Left lung (tissue), 10 donors: Measurements from ENCODE around the gene B9D1. TPM values are rescaled to one million over a fixed set of nuclear protein-coding genes. Genes with fewer than 3 reads are reported as not detected.

ENCODE experiments used
- ATAC-seq: fragments of 200-7000 bp; cut with Tn5 transposase; one replicate; pipeline ENCODE4 v1.9.1; 2020; ENCODE audit warnings: moderate library complexity
- DNase-seq, 4 donors: peaks; one replicate each; pipeline ENCODE4 v3.0.0-alpha.2; 2013 to 2020
- H3K27ac ChIP-seq, 2 donors: fragments of 200-600 bp; sonication (generic) in 1 of 2; one replicate each; pipeline versions ENCODE4 v1.5.0 to v1.8.0; 2020 to 2021
- H3K27me3 ChIP-seq, 2 donors: fragments of 200-600 bp; sonication (generic) in 1 of 2; one replicate each; pipeline versions ENCODE4 v1.5.0 to v1.8.0; 2020 to 2021
- H3K36me3 ChIP-seq, 2 donors: fragments of 200-600 bp; sonication (generic) in 1 of 2; one replicate each; pipeline versions ENCODE4 v1.5.0 to v1.8.0; 2020 to 2021
- H3K4me1 ChIP-seq, 2 donors: fragments of 200-600 bp; one replicate each; pipeline ENCODE4 v1.8.0; 2021
- H3K4me3 ChIP-seq, 2 donors: fragments of 200-600 bp; sonication (generic) in 1 of 2; one replicate each; pipeline versions ENCODE4 v1.5.0 to v1.8.0; 2020 to 2021; ENCODE audit warnings: mild to moderate bottlenecking in 1 of 2
- H3K9me3 ChIP-seq, 2 donors: fragments of 200-600 bp; sonication (generic) in 1 of 2; one replicate each; pipeline versions ENCODE4 v1.5.0 to v1.8.0; 2020 to 2021
- intact Hi-C, 2 donors: fragments of 100-400 bp; cut with DNase I; formaldehyde crosslinking; loops; one replicate each; pipeline versions ENCODE4 v1.11.2 to v1.14.2; 2022
- polyA plus RNA-seq, 6 donors: library from polyadenylated mRNA; unstranded; fragments of 120-200 nt; gene quantifications; one replicate each; pipeline ENCODE4 v1.2.1, GENCODE V29; 2013; ENCODE audit not compliant: insufficient read length in 6 of 6
- total RNA-seq, 2 donors: library from RNA; stranded (reverse); fragmentation: NEBNext Ultra II Directional; extraction: Animal tissue kit (Norgen Biotek cat#: 25700); gene quantifications; one replicate each; pipeline ENCODE4 v1.2.1, GENCODE V29; 2021
- TF ChIP-seq, protein P1 (sequence below), 2 donors: fragments of 200-600 bp; sonication (generic) in 1 of 2; IDR thresholded peaks; one replicate each; pipeline versions ENCODE4 v1.5.0 to v1.8.0; 2021; ENCODE audit warnings: antibody characterized with exemption in 2 of 2
- donor health status: DM: no; HTN: yes; CAD: no.
- donor health status: DM: no; HTN: no; CAD: no.

B9D1 gene
- total and polyA plus RNA-seq, 8 donors: 11.4 to 24.1 (median 21.1) TPM

DNA sequence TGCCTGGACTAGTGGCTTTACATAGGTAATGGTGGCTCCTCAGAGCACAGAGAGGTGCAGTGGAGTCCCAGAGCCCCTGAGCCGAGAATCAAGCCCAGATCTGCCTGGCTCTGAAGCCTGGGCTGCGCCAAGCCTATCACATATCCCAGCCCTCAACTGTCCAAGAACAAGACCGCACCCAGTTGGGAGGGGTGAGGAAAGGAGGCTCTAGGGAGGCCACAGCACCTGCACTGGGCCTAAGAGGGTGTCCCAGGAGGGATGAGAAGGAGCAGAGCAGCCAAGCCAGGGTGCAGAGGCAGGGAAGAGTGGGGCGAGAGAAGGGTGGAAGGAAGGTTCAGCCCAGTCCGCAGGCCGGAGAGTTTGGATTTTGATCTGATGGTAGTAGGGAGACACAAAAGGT is 47.6 kb upstream of the B9D1 start:
- H3K4me3 ChIP-seq: no peak overlapping the region
- no peaks in the 10 kb centered on the region for H3K9me3 ChIP-seq
- H3K27ac ChIP-seq: no peak overlapping the region
- no peaks in the 10 kb centered on the region for H3K36me3 ChIP-seq
- DNase-seq: no peak
- ATAC-seq: no peak
- peaks cover 0 to 3% of the 10 kb centered on the region in 2 donors for H3K4me1 ChIP-seq
- TF ChIP-seq, protein P1, sequence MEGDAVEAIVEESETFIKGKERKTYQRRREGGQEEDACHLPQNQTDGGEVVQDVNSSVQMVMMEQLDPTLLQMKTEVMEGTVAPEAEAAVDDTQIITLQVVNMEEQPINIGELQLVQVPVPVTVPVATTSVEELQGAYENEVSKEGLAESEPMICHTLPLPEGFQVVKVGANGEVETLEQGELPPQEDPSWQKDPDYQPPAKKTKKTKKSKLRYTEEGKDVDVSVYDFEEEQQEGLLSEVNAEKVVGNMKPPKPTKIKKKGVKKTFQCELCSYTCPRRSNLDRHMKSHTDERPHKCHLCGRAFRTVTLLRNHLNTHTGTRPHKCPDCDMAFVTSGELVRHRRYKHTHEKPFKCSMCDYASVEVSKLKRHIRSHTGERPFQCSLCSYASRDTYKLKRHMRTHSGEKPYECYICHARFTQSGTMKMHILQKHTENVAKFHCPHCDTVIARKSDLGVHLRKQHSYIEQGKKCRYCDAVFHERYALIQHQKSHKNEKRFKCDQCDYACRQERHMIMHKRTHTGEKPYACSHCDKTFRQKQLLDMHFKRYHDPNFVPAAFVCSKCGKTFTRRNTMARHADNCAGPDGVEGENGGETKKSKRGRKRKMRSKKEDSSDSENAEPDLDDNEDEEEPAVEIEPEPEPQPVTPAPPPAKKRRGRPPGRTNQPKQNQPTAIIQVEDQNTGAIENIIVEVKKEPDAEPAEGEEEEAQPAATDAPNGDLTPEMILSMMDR (IDR thresholded peaks at IDR 0.05): no peak
- intact Hi-C loops: no loop called here
- peaks cover 0 to 12% of the 10 kb centered on the region in 2 donors for H3K27me3 ChIP-seq

DNA sequence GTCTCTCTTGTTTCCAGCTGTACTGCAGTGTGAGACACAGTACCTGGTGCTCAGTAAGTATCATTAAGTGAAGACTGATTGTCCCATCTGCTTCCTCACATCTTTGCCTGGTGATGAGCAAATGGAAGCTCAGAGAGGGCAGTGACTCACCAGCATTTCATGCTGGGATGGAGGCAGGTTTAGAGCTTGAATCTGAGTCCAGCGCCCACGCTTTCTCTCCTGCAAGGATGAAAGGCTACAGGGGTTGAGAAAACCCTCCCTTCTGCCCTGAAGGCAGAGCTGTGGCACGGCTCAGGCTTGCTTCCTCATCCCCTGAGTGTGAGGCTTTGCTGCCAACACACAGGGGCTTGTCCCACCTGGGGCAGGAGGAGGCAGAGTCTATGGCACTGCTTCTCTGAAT is 47.0 kb upstream of the B9D1 start:
- Histone ChIP-seq H3K27ac (no peak overlapping the region), H3K4me3 (no peak overlapping the region), H3K27me3 (peaks cover 0 to 12% of the 10 kb centered on the region in 2 donors), H3K36me3 (no peaks in the 10 kb centered on the region), H3K4me1 (peaks cover 0 to 3% of the 10 kb centered on the region in 2 donors), H3K9me3 (no peaks in the 10 kb centered on the region)
- intact Hi-C loops: no loop called here
- TF ChIP-seq, protein P1 (IDR thresholded peaks at IDR 0.05): no peak
- DNase-seq (no peak), ATAC-seq (no peak)

DNA sequence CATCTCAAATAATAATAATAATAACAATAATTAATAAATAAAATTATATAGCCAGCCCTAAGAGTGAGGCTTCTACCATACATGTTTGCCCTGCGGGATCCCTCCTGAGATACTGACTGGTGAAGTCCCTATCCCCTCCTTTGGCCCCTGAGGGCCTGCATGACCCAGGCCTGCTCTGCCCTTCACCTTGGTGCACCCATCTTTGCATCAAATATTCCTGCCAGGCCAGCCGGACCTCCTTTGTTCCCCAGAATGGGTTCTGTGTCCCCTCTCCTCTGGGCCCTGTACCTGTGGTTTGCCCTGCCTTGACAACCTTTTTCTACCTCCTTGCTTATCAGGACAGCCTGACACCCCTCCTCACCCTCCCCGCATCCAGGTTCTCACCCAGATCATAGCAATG is 46.5 kb upstream of the B9D1 start:
- ATAC-seq: no peak

DNA sequence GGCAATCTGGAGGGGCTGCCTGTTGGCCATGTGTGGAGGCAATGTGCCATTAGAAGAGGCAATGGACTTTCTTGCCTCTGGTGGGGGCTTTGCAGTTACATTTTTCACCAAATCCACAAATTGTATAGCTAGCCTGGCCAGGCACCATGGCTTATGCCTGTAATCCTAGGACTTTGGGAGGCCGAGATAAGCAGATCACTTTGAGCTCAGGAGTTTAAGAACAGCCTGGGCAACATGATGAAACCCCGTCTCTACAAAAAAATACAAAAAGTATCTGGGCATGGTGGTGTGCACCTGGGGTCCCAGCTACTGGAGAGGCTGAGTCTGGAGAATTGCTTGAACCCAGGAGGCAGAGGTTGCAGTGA is 45.8 kb upstream of the B9D1 start:
- DNase-seq: no peak
- intact Hi-C loops: no loop called here
- no peaks in the 10 kb centered on the region for H3K9me3 ChIP-seq
- TF ChIP-seq, protein P1 (IDR thresholded peaks at IDR 0.05): no peak
- peaks cover 0 to 3% of the 10 kb centered on the region in 2 donors for H3K4me1 ChIP-seq
- no peaks in the 10 kb centered on the region for H3K36me3 ChIP-seq
- H3K4me3 ChIP-seq: no peak overlapping the region
- H3K27ac ChIP-seq: no peak overlapping the region
- no peak for ATAC-seq
- H3K27me3 ChIP-seq: peaks cover 0 to 12% of the 10 kb centered on the region in 2 donors

More for the DNA sequence above, 46.5 kb upstream of the B9D1 start:
- no peak for DNase-seq
- Histone ChIP-seq H3K36me3 (no peaks in the 10 kb centered on the region), H3K9me3 (no peaks in the 10 kb centered on the region), H3K4me1 (peaks cover 0 to 3% of the 10 kb centered on the region in 2 donors), H3K27me3 (peaks cover 0 to 12% of the 10 kb centered on the region in 2 donors), H3K4me3 (no peak overlapping the region), H3K27ac (no peak overlapping the region)
- intact Hi-C loops: no loop called here
- TF ChIP-seq, protein P1 (IDR thresholded peaks at IDR 0.05): no peak

DNA sequence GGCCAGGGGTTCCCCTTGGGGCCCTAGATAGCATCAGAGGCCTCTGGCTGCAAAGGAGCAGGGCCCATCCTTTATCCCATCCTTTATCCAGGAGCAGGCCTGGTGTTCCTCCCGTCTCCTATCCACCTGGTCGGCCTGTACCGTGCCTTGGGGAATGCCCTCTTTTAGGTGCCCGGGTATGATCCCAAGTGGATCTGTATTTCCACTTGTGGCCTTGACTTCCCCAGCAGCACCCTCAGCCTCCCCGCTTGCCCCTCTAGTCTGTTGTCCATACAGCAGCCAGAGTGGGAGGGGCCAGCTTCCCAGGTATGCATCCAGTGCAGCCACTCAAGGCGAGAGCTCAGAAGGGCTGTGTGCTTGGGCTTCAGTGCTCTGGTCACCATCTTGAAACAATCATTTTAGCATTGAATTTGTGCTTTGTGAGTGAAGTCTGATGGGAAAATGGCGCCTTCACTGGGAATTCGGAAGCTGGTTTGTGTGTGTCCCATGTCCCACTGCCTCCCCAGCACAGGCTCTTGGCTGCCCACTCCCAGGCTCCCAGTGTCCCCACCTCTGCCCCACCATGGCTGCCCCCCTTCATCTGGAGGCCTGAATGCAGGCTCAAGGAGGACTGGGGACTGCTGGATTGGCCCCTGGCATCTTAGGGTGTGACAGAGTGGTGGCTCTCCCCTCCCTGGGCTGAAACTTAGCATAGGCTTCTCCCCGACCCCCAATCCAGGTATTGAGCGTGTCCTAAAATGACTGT is 45.2 kb upstream of the B9D1 start:
- H3K27ac ChIP-seq: no peak overlapping the region

More for the DNA sequence above, 45.2 kb upstream of the B9D1 start:
- ATAC-seq (no peak), DNase-seq (peak in 1 of 4 donors; percentile 22)
- intact Hi-C loops: no loop called here
- TF ChIP-seq, protein P1 (IDR thresholded peaks at IDR 0.05): no peak
- H3K4me3 ChIP-seq: no peak overlapping the region
- peaks cover 0 to 12% of the 10 kb centered on the region in 2 donors for H3K27me3 ChIP-seq
- no peaks in the 10 kb centered on the region for H3K9me3 ChIP-seq
- H3K4me1 ChIP-seq: peaks cover 0 to 3% of the 10 kb centered on the region in 2 donors
- no peaks in the 10 kb centered on the region for H3K36me3 ChIP-seq
